DND-41 (cell line): ENCODE measurements around the gene AHSG.

Source experiments
- ATAC-seq: fragments of 200-7000 bp; cut with Tn5 transposase; 3 replicates; pipeline ENCODE4 v1.9.1; 2021; ENCODE audit warnings: low read depth; ENCODE audit not compliant: insufficient read depth
- DNase-seq: peaks from one replicate; pipeline ENCODE4 v3.0.0-alpha.2; 2020
- H2AFZ ChIP-seq: 2 replicates; pipeline ENCODE4 v1.6.0; 2012; ENCODE audit warnings: low read depth, low read length
- H3K27ac ChIP-seq: 2 replicates; pipeline ENCODE4 v1.5.1; 2012; ENCODE audit warnings: low read length, inconsistent platforms
- H3K27me3 ChIP-seq: fragments of 200-600 bp; sonication (generic); 2 replicates; pipeline ENCODE4 v1.6.0; 2012; ENCODE audit warnings: low read length, mild to moderate bottlenecking, inconsistent platforms; ENCODE audit not compliant: insufficient read depth, poor library complexity
- H3K36me3 ChIP-seq: 2 replicates; pipeline ENCODE4 v1.5.1; 2012; ENCODE audit warnings: low read length, inconsistent platforms; ENCODE audit not compliant: insufficient read depth
- H3K4me1 ChIP-seq: 2 replicates; pipeline ENCODE4 v1.5.1; 2012; ENCODE audit warnings: mild to moderate bottlenecking, low read length; ENCODE audit not compliant: insufficient read depth
- H3K4me2 ChIP-seq: 2 replicates; pipeline ENCODE4 v1.6.0; 2012; ENCODE audit warnings: mild to moderate bottlenecking, moderate library complexity, low read length, inconsistent platforms; ENCODE audit not compliant: insufficient read depth
- H3K4me3 ChIP-seq, 2 experiments: fragments of 200-600 bp in 1 of 2; shearing (Covaris generic) in 1 of 2; 2 replicates each; pipeline ENCODE4 v1.5.1; 2012 to 2016; ENCODE audit warnings: inconsistent platforms in 2 of 2, low read length in 2 of 2, mild to moderate bottlenecking in 2 of 2, low read depth in 1 of 2, moderate library complexity in 1 of 2
- H3K79me2 ChIP-seq: 2 replicates; pipeline ENCODE4 v1.6.0; 2012; ENCODE audit warnings: low read length, inconsistent platforms; ENCODE audit not compliant: insufficient read depth
- H3K9ac ChIP-seq: 2 replicates; pipeline ENCODE4 v1.6.0; 2012; ENCODE audit warnings: low read depth, mild to moderate bottlenecking, inconsistent platforms, low read length, moderate library complexity
- H3K9me3 ChIP-seq: 2 replicates; pipeline ENCODE4 v1.5.1; 2012; ENCODE audit warnings: low read length, moderate library complexity, mild to moderate bottlenecking, inconsistent platforms; ENCODE audit not compliant: insufficient read depth, severe bottlenecking
- H4K20me1 ChIP-seq: 2 replicates; pipeline ENCODE4 v1.6.0; 2012; ENCODE audit warnings: low read length; ENCODE audit not compliant: insufficient read depth
- EZH2 ChIP-seq: IDR thresholded peaks from 3 replicates; pipeline ENCODE4 v1.6.1; 2012; ENCODE audit warnings: borderline replicate concordance, low read depth, mild to moderate bottlenecking, moderate library complexity, low read length, inconsistent platforms; ENCODE audit not compliant: severe bottlenecking
- TF ChIP-seq, protein P1 (sequence below): IDR thresholded peaks from 2 replicates; pipeline ENCODE4 v1.5.1; 2012; ENCODE audit warnings: borderline replicate concordance, low read length, moderate library complexity, mild to moderate bottlenecking; ENCODE audit not compliant: poor library complexity, severe bottlenecking; ENCODE audit errors: extremely low read depth

Gene AHSG

DNA sequence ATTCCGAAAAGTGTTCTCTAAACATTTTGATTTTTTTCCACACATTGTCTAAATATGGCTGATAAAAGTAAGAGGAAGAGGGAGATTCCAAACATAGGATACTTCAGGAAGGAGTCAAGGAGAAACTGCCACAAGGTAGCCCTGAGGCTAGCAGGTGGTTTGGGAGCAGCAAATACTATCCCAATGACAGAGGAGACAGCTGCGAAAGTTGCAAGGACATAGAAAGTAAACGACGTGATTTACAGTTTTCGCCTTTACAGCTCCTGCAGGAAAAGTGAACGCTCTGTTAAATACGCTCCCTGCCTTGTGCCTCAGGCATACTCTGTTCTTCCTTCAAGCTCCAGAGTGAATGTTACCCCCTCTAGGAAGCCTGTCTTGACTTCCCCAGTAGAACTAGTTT is 23.7 kb downstream of the AHSG start:
- no peak overlapping the region for H3K27ac ChIP-seq
- H3K4me2 ChIP-seq = no peak overlapping the region
- H3K36me3 ChIP-seq = no peaks in the 10 kb centered on the region
- H4K20me1 ChIP-seq = no peaks in the 10 kb centered on the region
- peaks cover 20% of the 10 kb centered on the region for H3K27me3 ChIP-seq
- TF ChIP-seq EZH2 = no peak
- TF ChIP-seq, protein P1, sequence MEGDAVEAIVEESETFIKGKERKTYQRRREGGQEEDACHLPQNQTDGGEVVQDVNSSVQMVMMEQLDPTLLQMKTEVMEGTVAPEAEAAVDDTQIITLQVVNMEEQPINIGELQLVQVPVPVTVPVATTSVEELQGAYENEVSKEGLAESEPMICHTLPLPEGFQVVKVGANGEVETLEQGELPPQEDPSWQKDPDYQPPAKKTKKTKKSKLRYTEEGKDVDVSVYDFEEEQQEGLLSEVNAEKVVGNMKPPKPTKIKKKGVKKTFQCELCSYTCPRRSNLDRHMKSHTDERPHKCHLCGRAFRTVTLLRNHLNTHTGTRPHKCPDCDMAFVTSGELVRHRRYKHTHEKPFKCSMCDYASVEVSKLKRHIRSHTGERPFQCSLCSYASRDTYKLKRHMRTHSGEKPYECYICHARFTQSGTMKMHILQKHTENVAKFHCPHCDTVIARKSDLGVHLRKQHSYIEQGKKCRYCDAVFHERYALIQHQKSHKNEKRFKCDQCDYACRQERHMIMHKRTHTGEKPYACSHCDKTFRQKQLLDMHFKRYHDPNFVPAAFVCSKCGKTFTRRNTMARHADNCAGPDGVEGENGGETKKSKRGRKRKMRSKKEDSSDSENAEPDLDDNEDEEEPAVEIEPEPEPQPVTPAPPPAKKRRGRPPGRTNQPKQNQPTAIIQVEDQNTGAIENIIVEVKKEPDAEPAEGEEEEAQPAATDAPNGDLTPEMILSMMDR = no peak
- no peak for DNase-seq
- H3K9me3 ChIP-seq = no peaks in the 10 kb centered on the region
- H2AFZ ChIP-seq = no peak overlapping the region
- H3K9ac ChIP-seq = no peak overlapping the region
- ATAC-seq = no peak
- H3K79me2 ChIP-seq = no peaks in the 10 kb centered on the region
- H3K4me1 ChIP-seq = no peaks in the 10 kb centered on the region
- H3K4me3 ChIP-seq = no peak overlapping the region

DNA sequence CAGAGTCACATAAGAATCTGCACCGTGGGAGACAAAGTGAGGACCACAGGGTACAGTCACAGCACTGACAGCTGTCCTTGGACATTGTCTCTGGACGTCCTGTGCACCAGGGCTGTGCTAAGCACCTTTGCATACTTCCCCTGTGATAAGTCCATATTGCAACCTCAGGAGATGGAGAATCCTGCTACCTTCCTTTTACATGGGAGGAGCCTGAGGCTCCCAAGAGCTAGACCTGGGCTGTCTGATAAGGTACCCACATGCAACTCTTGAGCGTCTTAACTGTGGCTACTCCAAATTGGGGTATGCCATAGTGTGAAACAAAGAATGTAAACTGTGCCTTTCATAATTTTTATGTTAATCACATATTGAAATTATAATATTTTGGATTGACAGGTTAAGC is 24.8 kb downstream of the AHSG start:
- ATAC-seq = no peak
- no peak for DNase-seq
- Histone ChIP-seq H3K9me3 (no peaks in the 10 kb centered on the region), H3K4me2 (no peak overlapping the region), H3K79me2 (no peaks in the 10 kb centered on the region), H2AFZ (no peak overlapping the region), H4K20me1 (no peaks in the 10 kb centered on the region), H3K27ac (no peak overlapping the region), H3K4me3 (no peak overlapping the region), H3K27me3 (peaks cover 28% of the 10 kb centered on the region), H3K9ac (no peak overlapping the region), H3K36me3 (no peaks in the 10 kb centered on the region), H3K4me1 (no peaks in the 10 kb centered on the region)
- TF ChIP-seq EZH2 = no peak
- TF ChIP-seq, protein P1 = no peak

DNA sequence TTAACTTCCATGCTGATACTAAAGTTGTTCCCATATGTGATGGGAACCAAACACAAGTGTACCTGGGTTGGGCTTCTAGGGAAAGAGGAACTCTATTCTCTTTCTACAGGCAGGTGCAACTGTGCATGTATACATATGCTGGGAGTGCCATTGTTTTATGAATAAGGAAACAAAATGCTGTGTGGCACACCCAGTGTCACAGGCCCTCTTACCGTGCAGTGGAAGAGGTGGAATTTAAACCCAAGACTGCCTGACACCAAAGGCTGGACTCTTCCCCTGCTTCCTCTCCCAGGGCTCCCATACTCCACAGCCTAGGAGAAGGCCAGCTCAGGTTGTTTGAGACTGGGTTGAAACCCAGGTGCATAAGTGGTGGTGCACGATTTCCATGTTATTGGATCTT is 25.4 kb downstream of the AHSG start:
- Histone ChIP-seq H3K4me3 (no peak overlapping the region), H4K20me1 (no peaks in the 10 kb centered on the region), H3K4me2 (no peak overlapping the region), H3K9ac (no peak overlapping the region), H3K9me3 (no peaks in the 10 kb centered on the region), H3K79me2 (no peaks in the 10 kb centered on the region), H3K27me3 (peaks cover 31% of the 10 kb centered on the region), H3K4me1 (no peaks in the 10 kb centered on the region), H3K36me3 (no peaks in the 10 kb centered on the region), H2AFZ (no peak overlapping the region), H3K27ac (no peak overlapping the region)
- ATAC-seq (no peak), DNase-seq (no peak)
- TF ChIP-seq, protein P1 = no peak
- TF ChIP-seq EZH2 = no peak
